ENCODE data around the gene ZRANB1. TPM values are rescaled to one million over a fixed set of nuclear protein-coding genes. Genes with fewer than 3 reads are reported as not detected.
A peak's percentile ranks its signal among the peaks of the same experiment; 100 is the strongest.

ZRANB1 gene
- total RNA-seq, 4 donors from 2014 or later = 35.5 to 48.7 (median 44.3) TPM

GRCh38 chr10:124899151-124899550, 42.8 kb upstream of the ZRANB1 start:
- Histone ChIP-seq H3K4me1 (no peaks in the 10 kb centered on the region), H3K36me3 (no peaks in the 10 kb centered on the region), H3K27ac (no peak overlapping the region), H3K27me3 (peaks cover 31% of the 10 kb centered on the region), H3K9me3 (no peaks in the 10 kb centered on the region), H3K4me3 (no peak overlapping the region)
- 95% methylated on average over 6 of the region's 11 CpGs; no CpG with 5 or more reads in 1 of the 2 donors for WGBS, 2 donors (ENCODE audit: low coverage in 1 of 2)
- no peak for TF ChIP-seq POLR2AphosphoS5 (IDR thresholded peaks at IDR 0.05)
- TF ChIP-seq EP300 (IDR thresholded peaks at IDR 0.05) = no peak
- no peak for TF ChIP-seq CTCF (IDR thresholded peaks at IDR 0.05)
- no peak for TF ChIP-seq POLR2A (IDR thresholded peaks at IDR 0.05)
- ATAC-seq = no peak

GRCh38 chr10:124902462-124902861, 39.5 kb upstream of the ZRANB1 start:
- no peak overlapping the region for H3K4me3 ChIP-seq

GRCh38 chr10:124903111-124903510, 38.8 kb upstream of the ZRANB1 start:
- WGBS, 2 donors (ENCODE audit: low coverage in 1 of 2) = 0 to 33% methylated on average over 2 of the region's 2 CpGs
- H3K4me3 ChIP-seq = no peak overlapping the region
- no peak overlapping the region for H3K27ac ChIP-seq
- no peak for ATAC-seq
- no peaks in the 10 kb centered on the region for H3K9me3 ChIP-seq
- TF ChIP-seq EP300 (IDR thresholded peaks at IDR 0.05) (no peak), POLR2A (IDR thresholded peaks at IDR 0.05) (no peak), CTCF (IDR thresholded peaks at IDR 0.05) (no peak), POLR2AphosphoS5 (IDR thresholded peaks at IDR 0.05) (no peak)
- peaks cover 23% of the 10 kb centered on the region for H3K27me3 ChIP-seq
- H3K4me1 ChIP-seq = no peaks in the 10 kb centered on the region
- no peaks in the 10 kb centered on the region for H3K36me3 ChIP-seq

More at GRCh38 chr10:124902462-124902861, 39.5 kb upstream of the ZRANB1 start:
- TF ChIP-seq POLR2AphosphoS5 (IDR thresholded peaks at IDR 0.05) = no peak
- no peak for TF ChIP-seq CTCF (IDR thresholded peaks at IDR 0.05)
- TF ChIP-seq EP300 (IDR thresholded peaks at IDR 0.05) = no peak
- TF ChIP-seq POLR2A (IDR thresholded peaks at IDR 0.05) = no peak
- no peaks in the 10 kb centered on the region for H3K4me1 ChIP-seq
- no peak overlapping the region for H3K27ac ChIP-seq
- H3K27me3 ChIP-seq = peaks cover 27% of the 10 kb centered on the region
- no peaks in the 10 kb centered on the region for H3K9me3 ChIP-seq
- no peaks in the 10 kb centered on the region for H3K36me3 ChIP-seq
- WGBS, 2 donors (ENCODE audit: low coverage in 1 of 2) = 87% methylated on average over 1 of the region's 1 CpG; no CpG with 5 or more reads in 1 of the 2 donors
- ATAC-seq = no peak

DNA sequence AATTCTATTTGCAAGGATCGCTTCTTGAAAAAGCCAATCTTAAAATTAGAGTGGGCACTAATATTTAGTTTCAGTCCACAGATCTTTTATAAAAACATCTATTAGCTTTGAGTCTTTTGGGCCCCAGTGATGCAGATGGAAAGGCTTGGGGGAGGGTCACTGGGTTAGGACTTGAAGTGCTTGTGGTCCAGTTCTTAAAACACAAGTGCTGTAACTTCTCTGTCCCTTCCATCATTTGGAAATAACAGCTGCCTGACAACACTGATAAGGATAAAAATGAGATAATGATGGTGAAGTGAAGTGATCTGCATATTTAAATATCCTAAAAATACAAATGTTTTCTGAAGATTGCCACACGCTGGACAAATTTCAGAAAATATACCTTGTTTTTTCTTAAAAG, 37.1 kb upstream of the ZRANB1 start:
- peaks cover 7% of the 10 kb centered on the region for H3K27me3 ChIP-seq
- H3K4me1 ChIP-seq = no peaks in the 10 kb centered on the region
- no peak overlapping the region for H3K4me3 ChIP-seq
- no peaks in the 10 kb centered on the region for H3K9me3 ChIP-seq
- no peak overlapping the region for H3K27ac ChIP-seq
- no peaks in the 10 kb centered on the region for H3K36me3 ChIP-seq
- no peak for ATAC-seq
- 72 to 95% methylated on average over 2 of the region's 2 CpGs for WGBS, 2 donors (ENCODE audit: low coverage in 1 of 2)
- TF ChIP-seq CTCF (IDR thresholded peaks at IDR 0.05) = no peak
- no peak for TF ChIP-seq POLR2AphosphoS5 (IDR thresholded peaks at IDR 0.05)
- TF ChIP-seq EP300 (IDR thresholded peaks at IDR 0.05) = no peak
- no peak for TF ChIP-seq POLR2A (IDR thresholded peaks at IDR 0.05)

GRCh38 chr10:124906551-124907001, 35.3 kb upstream of the ZRANB1 start:
- ATAC-seq = peak; percentile 22
- TF ChIP-seq EP300 (IDR thresholded peaks at IDR 0.05) (no peak), CTCF (IDR thresholded peaks at IDR 0.05) (no peak), POLR2A (IDR thresholded peaks at IDR 0.05) (no peak), POLR2AphosphoS5 (IDR thresholded peaks at IDR 0.05) (no peak)
- WGBS, 2 donors (ENCODE audit: low coverage in 1 of 2) = 48 to 58% methylated on average over 8 to 9 of the region's 9 CpGs

More at GRCh38 chr10:124906551-124907001, 35.3 kb upstream of the ZRANB1 start:
- H3K4me1 ChIP-seq = peaks cover 0 to 10% (median 0%) of the 10 kb centered on the region in 3 donors
- no peak overlapping the region for H3K4me3 ChIP-seq
- H3K36me3 ChIP-seq = no peaks in the 10 kb centered on the region
- no peaks in the 10 kb centered on the region for H3K9me3 ChIP-seq
- H3K27me3 ChIP-seq = no peaks in the 10 kb centered on the region
- H3K27ac ChIP-seq = no peak overlapping the region

Measured in gastroesophageal sphincter (tissue), 4 donors.